Measurements from ENCODE around the gene PAPPA. TPM values are rescaled to one million over a fixed set of nuclear protein-coding genes. Genes with fewer than 3 reads are reported as not detected.

The PAPPA gene
- total RNA-seq, 1 donor = 56.5 TPM

DNA sequence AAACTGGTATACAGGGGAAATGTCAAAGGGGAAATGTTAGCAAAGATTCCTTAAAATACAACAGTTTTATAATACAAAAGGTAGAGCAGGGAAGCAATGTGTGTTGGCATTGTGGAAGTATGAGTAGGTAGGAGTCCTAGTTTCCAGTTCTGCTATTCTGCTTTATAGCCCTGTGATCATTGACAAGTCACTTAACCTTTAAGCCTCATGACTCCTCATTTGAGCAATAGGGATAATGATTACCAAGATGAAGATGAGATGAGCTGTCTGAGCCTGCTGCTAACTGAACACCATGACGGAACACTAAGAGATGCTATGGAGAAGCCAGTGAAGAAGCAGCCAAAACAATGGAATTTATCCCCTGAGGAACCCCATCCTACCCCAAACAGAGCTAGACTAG, 251.7 kb downstream of the PAPPA start:
- Histone ChIP-seq H3K4me3 (ENCODE audit: insufficient read depth, low read length) (no peak overlapping the region), H3K36me3 (ENCODE audit: insufficient read depth, low read length) (no peaks in the 10 kb centered on the region), H4K20me1 (ENCODE audit: insufficient read depth, low read length) (no peaks in the 10 kb centered on the region), H3K27me3 (ENCODE audit: insufficient read depth, low read length) (no peaks in the 10 kb centered on the region), H3K9me3 (ENCODE audit: low read depth, low read length) (no peaks in the 10 kb centered on the region), H3K27ac (ENCODE audit: low read depth, low read length) (no peak overlapping the region), H3K79me2 (ENCODE audit: insufficient read depth, low read length) (no peaks in the 10 kb centered on the region), H2AFZ (ENCODE audit: low read length) (no peak overlapping the region), H3K4me2 (ENCODE audit: insufficient read depth, low read length) (no peak overlapping the region), H3K4me1 (ENCODE audit: insufficient read depth, low read length) (no peaks in the 10 kb centered on the region)
- DNase-seq (ENCODE audit: insufficient read length, low spot score, missing footprints) = no peak
- TF ChIP-seq, protein P1, sequence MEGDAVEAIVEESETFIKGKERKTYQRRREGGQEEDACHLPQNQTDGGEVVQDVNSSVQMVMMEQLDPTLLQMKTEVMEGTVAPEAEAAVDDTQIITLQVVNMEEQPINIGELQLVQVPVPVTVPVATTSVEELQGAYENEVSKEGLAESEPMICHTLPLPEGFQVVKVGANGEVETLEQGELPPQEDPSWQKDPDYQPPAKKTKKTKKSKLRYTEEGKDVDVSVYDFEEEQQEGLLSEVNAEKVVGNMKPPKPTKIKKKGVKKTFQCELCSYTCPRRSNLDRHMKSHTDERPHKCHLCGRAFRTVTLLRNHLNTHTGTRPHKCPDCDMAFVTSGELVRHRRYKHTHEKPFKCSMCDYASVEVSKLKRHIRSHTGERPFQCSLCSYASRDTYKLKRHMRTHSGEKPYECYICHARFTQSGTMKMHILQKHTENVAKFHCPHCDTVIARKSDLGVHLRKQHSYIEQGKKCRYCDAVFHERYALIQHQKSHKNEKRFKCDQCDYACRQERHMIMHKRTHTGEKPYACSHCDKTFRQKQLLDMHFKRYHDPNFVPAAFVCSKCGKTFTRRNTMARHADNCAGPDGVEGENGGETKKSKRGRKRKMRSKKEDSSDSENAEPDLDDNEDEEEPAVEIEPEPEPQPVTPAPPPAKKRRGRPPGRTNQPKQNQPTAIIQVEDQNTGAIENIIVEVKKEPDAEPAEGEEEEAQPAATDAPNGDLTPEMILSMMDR (IDR thresholded peaks at IDR 0.05; ENCODE audit: extremely low read depth, low read depth, low read length) = no peak

DNA sequence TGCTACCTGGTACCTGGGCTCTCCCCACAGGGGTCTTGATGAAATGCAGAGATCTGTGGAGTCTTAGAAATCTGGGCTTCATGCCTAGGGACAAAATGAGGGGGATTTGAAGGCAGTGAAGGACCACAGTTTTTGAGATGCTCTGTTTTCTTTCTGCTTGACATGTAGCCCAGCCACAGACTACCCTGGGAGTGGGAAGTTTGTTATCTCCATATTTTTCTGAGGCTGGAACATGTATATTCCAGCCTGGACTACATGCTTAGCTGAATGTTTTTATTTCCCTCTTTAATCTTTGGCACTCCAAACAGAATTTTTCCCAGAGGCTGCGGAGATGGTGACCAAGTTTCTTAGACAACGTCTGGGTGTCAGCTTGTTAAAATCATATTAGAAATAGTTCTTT, 252.9 kb downstream of the PAPPA start:
- Histone ChIP-seq H3K4me1 (ENCODE audit: insufficient read depth, low read length) (no peaks in the 10 kb centered on the region), H3K4me2 (ENCODE audit: insufficient read depth, low read length) (no peak overlapping the region), H2AFZ (ENCODE audit: low read length) (no peak overlapping the region), H3K27ac (ENCODE audit: low read depth, low read length) (no peak overlapping the region), H4K20me1 (ENCODE audit: insufficient read depth, low read length) (no peaks in the 10 kb centered on the region), H3K79me2 (ENCODE audit: insufficient read depth, low read length) (no peaks in the 10 kb centered on the region), H3K9me3 (ENCODE audit: low read depth, low read length) (no peaks in the 10 kb centered on the region), H3K36me3 (ENCODE audit: insufficient read depth, low read length) (no peaks in the 10 kb centered on the region), H3K4me3 (ENCODE audit: insufficient read depth, low read length) (no peak overlapping the region), H3K27me3 (ENCODE audit: insufficient read depth, low read length) (no peaks in the 10 kb centered on the region)
- TF ChIP-seq, protein P1 (IDR thresholded peaks at IDR 0.05; ENCODE audit: extremely low read depth, low read depth, low read length) = no peak
- no peak for DNase-seq (ENCODE audit: insufficient read length, low spot score, missing footprints)

DNA sequence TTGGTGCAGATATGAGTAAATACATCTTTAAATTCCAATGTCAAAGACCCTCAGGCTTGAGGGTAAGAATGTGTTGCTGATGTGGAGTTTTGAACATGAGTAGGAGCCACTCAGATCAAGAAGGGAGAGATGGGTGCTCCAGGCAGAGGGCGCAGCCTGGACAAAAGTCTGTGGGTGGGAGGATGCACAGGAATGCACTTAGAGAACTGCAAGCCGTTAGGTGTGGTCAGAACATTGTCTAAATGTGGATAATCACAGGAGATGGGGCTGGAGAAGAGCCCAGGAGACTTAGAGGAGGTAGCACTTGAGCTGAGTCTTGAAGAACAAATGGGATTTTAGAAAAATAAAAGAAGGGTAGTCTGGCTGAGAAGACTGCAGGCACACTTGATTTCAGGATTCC, 255.5 kb downstream of the PAPPA start:
- no peak for DNase-seq (ENCODE audit: insufficient read length, low spot score, missing footprints)
- Histone ChIP-seq H3K27ac (ENCODE audit: low read depth, low read length) (no peak overlapping the region), H4K20me1 (ENCODE audit: insufficient read depth, low read length) (no peaks in the 10 kb centered on the region), H3K36me3 (ENCODE audit: insufficient read depth, low read length) (no peaks in the 10 kb centered on the region), H3K79me2 (ENCODE audit: insufficient read depth, low read length) (no peaks in the 10 kb centered on the region), H3K4me2 (ENCODE audit: insufficient read depth, low read length) (no peak overlapping the region), H3K4me1 (ENCODE audit: insufficient read depth, low read length) (no peaks in the 10 kb centered on the region), H3K27me3 (ENCODE audit: insufficient read depth, low read length) (no peaks in the 10 kb centered on the region), H3K4me3 (ENCODE audit: insufficient read depth, low read length) (no peak overlapping the region), H2AFZ (ENCODE audit: low read length) (no peak overlapping the region), H3K9me3 (ENCODE audit: low read depth, low read length) (no peaks in the 10 kb centered on the region)
- TF ChIP-seq, protein P1 (IDR thresholded peaks at IDR 0.05; ENCODE audit: extremely low read depth, low read depth, low read length) = no peak

DNA sequence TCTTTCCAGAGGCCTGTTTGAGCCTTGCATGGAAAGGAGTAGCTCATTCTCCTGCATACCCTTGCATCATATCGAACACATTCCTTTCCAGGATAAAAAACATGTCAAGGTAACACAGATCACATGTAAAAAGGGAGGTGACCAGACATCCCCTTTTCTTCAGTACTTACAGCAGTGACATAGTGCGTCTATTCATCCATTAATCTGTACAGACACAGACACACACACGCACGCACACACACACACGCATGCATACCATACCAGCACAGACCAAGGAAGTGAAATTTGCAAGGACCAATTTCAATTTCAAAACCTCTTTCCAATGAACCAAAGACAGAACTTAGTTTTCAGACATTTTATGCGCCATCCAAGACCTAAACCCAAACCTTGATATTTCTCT, 256.0 kb downstream of the PAPPA start:
- H2AFZ ChIP-seq (ENCODE audit: low read length) = no peak overlapping the region
- no peak overlapping the region for H3K27ac ChIP-seq (ENCODE audit: low read depth, low read length)
- no peaks in the 10 kb centered on the region for H3K27me3 ChIP-seq (ENCODE audit: insufficient read depth, low read length)
- no peaks in the 10 kb centered on the region for H3K36me3 ChIP-seq (ENCODE audit: insufficient read depth, low read length)
- H3K4me3 ChIP-seq (ENCODE audit: insufficient read depth, low read length) = no peak overlapping the region
- no peak overlapping the region for H3K4me2 ChIP-seq (ENCODE audit: insufficient read depth, low read length)
- TF ChIP-seq, protein P1 (IDR thresholded peaks at IDR 0.05; ENCODE audit: extremely low read depth, low read depth, low read length) = no peak
- no peak for DNase-seq (ENCODE audit: insufficient read length, low spot score, missing footprints)
- no peaks in the 10 kb centered on the region for H3K9me3 ChIP-seq (ENCODE audit: low read depth, low read length)
- no peaks in the 10 kb centered on the region for H4K20me1 ChIP-seq (ENCODE audit: insufficient read depth, low read length)
- H3K4me1 ChIP-seq (ENCODE audit: insufficient read depth, low read length) = no peaks in the 10 kb centered on the region
- no peaks in the 10 kb centered on the region for H3K79me2 ChIP-seq (ENCODE audit: insufficient read depth, low read length)
